ENCODE results near the gene IL9. TPM values are rescaled to one million over a fixed set of nuclear protein-coding genes. Genes with fewer than 3 reads are reported as not detected.

Gene IL9
- total RNA-seq, 2 donors from 2014 or later = not detected

DNA sequence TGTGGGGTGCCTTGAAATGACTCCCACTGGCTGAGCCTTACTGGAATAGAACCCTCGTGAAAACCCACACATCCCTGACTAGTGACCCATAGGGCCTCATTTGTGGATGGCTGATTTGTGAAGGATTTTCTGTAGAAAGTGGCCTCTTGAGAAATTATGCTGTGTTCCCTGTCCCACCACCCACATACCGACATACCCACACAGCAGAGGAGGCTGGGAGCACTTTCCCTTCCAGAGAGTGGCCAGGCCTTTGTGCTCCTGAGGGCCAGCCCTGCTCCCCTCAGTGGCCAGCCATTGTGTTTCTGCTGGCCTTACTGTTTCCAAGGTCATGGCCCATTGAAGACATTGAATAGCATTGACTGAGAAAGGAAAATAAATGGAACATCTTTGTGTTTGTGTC, 29.6 kb downstream of the IL9 start:
- Histone ChIP-seq H3K27ac (no peak overlapping the region), H3K36me3 (no peaks in the 10 kb centered on the region), H3K4me3 (no peak overlapping the region), H3K27me3 (no peaks in the 10 kb centered on the region), H3K9ac (ENCODE audit: low read depth in 2 of 2, low read length in 2 of 2) (no peak overlapping the region), H3K4me1 (peaks cover 5% of the 10 kb centered on the region), H3K9me3 (no peaks in the 10 kb centered on the region)
- DNase-seq = no peak
- TF ChIP-seq, protein P1, sequence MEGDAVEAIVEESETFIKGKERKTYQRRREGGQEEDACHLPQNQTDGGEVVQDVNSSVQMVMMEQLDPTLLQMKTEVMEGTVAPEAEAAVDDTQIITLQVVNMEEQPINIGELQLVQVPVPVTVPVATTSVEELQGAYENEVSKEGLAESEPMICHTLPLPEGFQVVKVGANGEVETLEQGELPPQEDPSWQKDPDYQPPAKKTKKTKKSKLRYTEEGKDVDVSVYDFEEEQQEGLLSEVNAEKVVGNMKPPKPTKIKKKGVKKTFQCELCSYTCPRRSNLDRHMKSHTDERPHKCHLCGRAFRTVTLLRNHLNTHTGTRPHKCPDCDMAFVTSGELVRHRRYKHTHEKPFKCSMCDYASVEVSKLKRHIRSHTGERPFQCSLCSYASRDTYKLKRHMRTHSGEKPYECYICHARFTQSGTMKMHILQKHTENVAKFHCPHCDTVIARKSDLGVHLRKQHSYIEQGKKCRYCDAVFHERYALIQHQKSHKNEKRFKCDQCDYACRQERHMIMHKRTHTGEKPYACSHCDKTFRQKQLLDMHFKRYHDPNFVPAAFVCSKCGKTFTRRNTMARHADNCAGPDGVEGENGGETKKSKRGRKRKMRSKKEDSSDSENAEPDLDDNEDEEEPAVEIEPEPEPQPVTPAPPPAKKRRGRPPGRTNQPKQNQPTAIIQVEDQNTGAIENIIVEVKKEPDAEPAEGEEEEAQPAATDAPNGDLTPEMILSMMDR (IDR thresholded peaks at IDR 0.05) = no peak
- intact Hi-C loops (cut with DNase I) = no loop called here

DNA sequence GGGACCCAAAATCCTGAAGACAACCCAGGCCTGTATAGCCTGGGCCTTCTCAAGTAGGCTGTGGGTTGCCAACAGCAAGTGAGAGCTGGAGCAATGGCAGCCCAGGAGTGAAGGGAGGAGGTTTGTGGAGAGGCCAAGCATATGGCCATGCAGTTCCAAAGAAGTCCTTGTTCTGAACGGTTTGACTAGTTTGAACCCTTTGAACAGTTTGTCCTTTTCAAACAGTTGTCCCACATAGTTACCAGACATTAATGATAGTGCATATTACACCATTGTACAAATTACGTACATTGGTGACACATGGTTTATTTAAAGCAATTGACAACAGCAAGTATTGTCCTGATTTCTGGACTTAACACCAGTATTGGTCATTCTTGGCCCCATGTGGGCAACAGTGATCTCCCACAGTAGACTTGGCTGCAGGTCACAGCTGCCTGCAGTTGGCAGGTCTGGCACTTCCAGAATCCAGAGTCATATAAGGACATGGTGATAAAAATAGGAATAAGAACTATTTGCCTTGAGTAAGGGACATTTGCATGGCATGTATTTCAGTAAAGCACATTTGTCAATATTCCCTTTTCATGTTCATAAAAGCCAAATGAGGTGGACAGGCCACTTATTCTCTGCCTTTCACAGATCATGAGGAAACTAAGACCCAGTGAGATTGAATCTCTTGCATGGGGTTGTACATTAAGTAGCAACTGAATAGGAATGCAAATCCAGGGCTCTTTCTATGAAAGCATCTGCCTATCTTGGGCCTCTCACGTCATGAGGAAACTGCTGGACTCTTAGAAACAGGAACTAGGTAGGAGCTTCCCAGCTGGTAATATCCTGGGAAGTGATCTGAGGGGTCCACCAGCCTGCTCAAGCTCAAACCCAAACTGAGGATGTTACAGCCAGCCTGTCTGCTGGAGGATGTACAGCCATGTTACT, 30.9 kb downstream of the IL9 start:
- Histone ChIP-seq H3K9me3 (no peaks in the 10 kb centered on the region), H3K4me1 (peaks cover 4% of the 10 kb centered on the region), H3K27me3 (no peaks in the 10 kb centered on the region), H3K4me3 (no peak overlapping the region), H3K36me3 (no peaks in the 10 kb centered on the region), H3K27ac (no peak overlapping the region), H3K9ac (ENCODE audit: low read depth in 2 of 2, low read length in 2 of 2) (no peak overlapping the region)
- TF ChIP-seq, protein P1 (IDR thresholded peaks at IDR 0.05) = no peak
- intact Hi-C loops (cut with DNase I) = no loop called here
- no peak for DNase-seq

GRCh38 chr5:135862744-135863143, 32.9 kb downstream of the IL9 start:
- H3K27ac ChIP-seq = no peak overlapping the region
- H3K4me1 ChIP-seq = no peaks in the 10 kb centered on the region
- TF ChIP-seq, protein P1 (IDR thresholded peaks at IDR 0.05) = no peak
- no peaks in the 10 kb centered on the region for H3K27me3 ChIP-seq
- no peak for DNase-seq
- H3K9me3 ChIP-seq = no peaks in the 10 kb centered on the region
- no peaks in the 10 kb centered on the region for H3K36me3 ChIP-seq
- intact Hi-C loops (cut with DNase I) = no loop called here
- H3K9ac ChIP-seq (ENCODE audit: low read depth in 2 of 2, low read length in 2 of 2) = no peak overlapping the region
- no peak overlapping the region for H3K4me3 ChIP-seq

GRCh38 chr5:135862086-135862485, 33.6 kb downstream of the IL9 start:
- Histone ChIP-seq H3K27me3 (no peaks in the 10 kb centered on the region), H3K27ac (no peak overlapping the region), H3K9ac (ENCODE audit: low read depth in 2 of 2, low read length in 2 of 2) (no peak overlapping the region), H3K36me3 (no peaks in the 10 kb centered on the region), H3K9me3 (no peaks in the 10 kb centered on the region), H3K4me3 (no peak overlapping the region), H3K4me1 (no peaks in the 10 kb centered on the region)
- TF ChIP-seq, protein P1 (IDR thresholded peaks at IDR 0.05) = no peak
- intact Hi-C loops (cut with DNase I) = no loop called here
- DNase-seq = no peak

DNA sequence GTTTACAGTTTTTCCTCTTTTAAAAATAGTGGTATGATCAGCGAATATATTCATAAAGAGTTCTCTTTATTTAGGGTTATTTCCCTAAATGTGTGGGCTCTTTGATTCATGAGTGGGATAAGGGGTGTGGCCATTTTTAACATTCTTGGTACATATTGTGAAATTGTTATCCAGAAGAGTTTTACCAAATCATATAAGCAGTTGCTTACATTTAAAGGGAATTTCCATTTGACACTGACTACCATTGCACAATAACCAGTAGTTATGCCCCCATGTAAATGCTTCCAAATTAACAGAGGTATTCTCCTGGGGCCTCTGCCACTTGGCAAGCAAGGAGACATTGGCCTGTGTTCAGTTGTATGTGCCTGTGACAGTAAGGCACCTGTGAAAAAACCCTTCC, 34.0 kb downstream of the IL9 start:
- Histone ChIP-seq H3K27me3 (no peaks in the 10 kb centered on the region), H3K4me3 (no peak overlapping the region), H3K4me1 (no peaks in the 10 kb centered on the region), H3K36me3 (no peaks in the 10 kb centered on the region), H3K9me3 (no peaks in the 10 kb centered on the region), H3K9ac (ENCODE audit: low read depth in 2 of 2, low read length in 2 of 2) (no peak overlapping the region), H3K27ac (no peak overlapping the region)
- DNase-seq = no peak
- TF ChIP-seq, protein P1 (IDR thresholded peaks at IDR 0.05) = no peak
- intact Hi-C loops (cut with DNase I) = no loop called here
